K562 (cell line): ENCODE results near the gene B3GNT9. TPM values are rescaled to one million over a fixed set of nuclear protein-coding genes. Genes with fewer than 3 reads are reported as not detected.

Experiments used
- ATF7 ChIP-seq: fragments of 450-650 bp; IDR thresholded peaks from 2 replicates; pipeline ENCODE4 v1.7.1; 2014; ENCODE audit warnings: mild to moderate bottlenecking, moderate library complexity
- BCOR ChIP-seq: fragments of 450-650 bp; IDR thresholded peaks from 2 replicates; pipeline ENCODE4 v1.6.1; 2016
- FOXP4 ChIP-seq: sonication (generic); formaldehyde crosslinking; IDR thresholded peaks from 2 replicates; pipeline ENCODE4 v1.8.0; 2022; ENCODE audit warnings: mild to moderate bottlenecking, missing genetic modification reagents, borderline replicate concordance
- HMGXB4 ChIP-seq: sonication (generic); formaldehyde crosslinking; IDR thresholded peaks from 2 replicates; pipeline ENCODE4 v1.8.1; 2023; ENCODE audit warnings: mild to moderate bottlenecking, missing genetic modification reagents
- HNRNPUL1 ChIP-seq: fragments of 200-400 bp; formaldehyde crosslinking; IDR thresholded peaks from 2 replicates; pipeline ENCODE4 v1.6.1; 2017; ENCODE audit warnings: low read length
- ID3 ChIP-seq, 2 experiments: fragments of 250-450 bp in 1 of 2; fragments of 450-650 bp in 1 of 2; sonication (Bioruptor Pico) in 1 of 2; IDR thresholded peaks; 2 replicates each; pipeline versions ENCODE4 v1.6.1 to v1.8.0; 2016 to 2021; ENCODE audit warnings: mild to moderate bottlenecking in 2 of 2, moderate library complexity in 2 of 2, missing compliant biosample characterization in 1 of 2, missing genetic modification characterization in 1 of 2
- NCOA6 ChIP-seq: fragments of 450-650 bp; IDR thresholded peaks from 2 replicates; pipeline ENCODE4 v1.6.1; 2017; ENCODE audit warnings: mild to moderate bottlenecking
- PHB2 ChIP-seq: fragments of 450-650 bp; IDR thresholded peaks from 2 replicates; pipeline ENCODE4 v1.6.1; 2017; ENCODE audit warnings: low read depth
- SIN3A ChIP-seq, 2 experiments: fragments of 150-350 bp in 1 of 2; IDR thresholded peaks; 2 replicates each; pipeline ENCODE4 v1.6.1; 2011 to 2016; ENCODE audit warnings: borderline replicate concordance in 2 of 2, low read depth in 2 of 2, low read length in 2 of 2, mild to moderate bottlenecking in 2 of 2, moderate library complexity in 2 of 2; ENCODE audit not compliant: control insufficient read depth in 1 of 2
- STAT5A ChIP-seq: IDR thresholded peaks from 2 replicates; pipeline ENCODE4 v1.6.1; 2012; ENCODE audit warnings: low read length, inconsistent platforms, borderline replicate concordance
- ZFX ChIP-seq: sonication (generic); formaldehyde crosslinking; IDR thresholded peaks from 2 replicates; pipeline ENCODE4 v1.8.0; 2022; ENCODE audit warnings: mild to moderate bottlenecking, missing genetic modification reagents, moderate library complexity
- ZNF431 ChIP-seq: sonication (generic); formaldehyde crosslinking; IDR thresholded peaks from 2 replicates; pipeline ENCODE4 v1.8.0; 2022; ENCODE audit warnings: mild to moderate bottlenecking, missing genetic modification reagents
- ZNF707 ChIP-seq: fragments of 250-450 bp; sonication (Bioruptor Pico); conservative IDR thresholded peaks from 2 replicates; pipeline ENCODE4 v1.8.0; 2022; ENCODE audit warnings: inconsistent platforms, mild to moderate bottlenecking, moderate library complexity
- polyA plus RNA-seq, 8 experiments: library from polyadenylated mRNA; depleted of rRNA in 4 of 8; stranded (reverse) in 5 of 8; unstranded in 3 of 8; fragments of >200 nt; fragmentation: Nextera tagmentation in 2 of 8; fragmentation: Illumina TruSeq in 1 of 8; extraction: Ambion mirVana in 2 of 8; extraction: Trizol in 1 of 8; gene quantifications; 2 replicates each; pipeline versions ENCODE4 v1.2.1 to v1.2.3, GENCODE V29; 2011 to 2014; ENCODE audit warnings: inconsistent platforms in 1 of 8, missing spikeins in 1 of 8
- total RNA-seq, 7 experiments: library from RNA; depleted of rRNA in 6 of 7; stranded (reverse); fragments of >200 nt in 6 of 7; fragmentation: Illumina TruSeq in 2 of 7; extraction: Trizol in 2 of 7; gene quantifications; 2 replicates each; pipeline versions ENCODE4 v1.2.1 to v1.2.3, GENCODE V29; 2011 to 2021; ENCODE audit warnings: low replicate concordance in 1 of 7
- TF ChIP-seq, protein P1 (sequence below): IDR thresholded peaks from 3 replicates; pipeline ENCODE4 v1.6.1; 2011; ENCODE audit warnings: borderline replicate concordance, mild to moderate bottlenecking, moderate library complexity; ENCODE audit not compliant: insufficient read length; ENCODE audit errors: extremely low read depth
- TF ChIP-seq, protein P2 (sequence below): fragments of 450-650 bp; formaldehyde crosslinking; IDR thresholded peaks from 2 replicates; pipeline ENCODE4 v1.4.0; 2020; ENCODE audit warnings: mild to moderate bottlenecking, moderate library complexity

The B3GNT9 gene
- total and polyA plus RNA-seq, 9 of the 15 experiments (the other 6 are each of a cell fraction or from before 2014, with no cell fraction given): 0.01 to 1.8 (median 1.1) TPM; not detected in 1

DNA sequence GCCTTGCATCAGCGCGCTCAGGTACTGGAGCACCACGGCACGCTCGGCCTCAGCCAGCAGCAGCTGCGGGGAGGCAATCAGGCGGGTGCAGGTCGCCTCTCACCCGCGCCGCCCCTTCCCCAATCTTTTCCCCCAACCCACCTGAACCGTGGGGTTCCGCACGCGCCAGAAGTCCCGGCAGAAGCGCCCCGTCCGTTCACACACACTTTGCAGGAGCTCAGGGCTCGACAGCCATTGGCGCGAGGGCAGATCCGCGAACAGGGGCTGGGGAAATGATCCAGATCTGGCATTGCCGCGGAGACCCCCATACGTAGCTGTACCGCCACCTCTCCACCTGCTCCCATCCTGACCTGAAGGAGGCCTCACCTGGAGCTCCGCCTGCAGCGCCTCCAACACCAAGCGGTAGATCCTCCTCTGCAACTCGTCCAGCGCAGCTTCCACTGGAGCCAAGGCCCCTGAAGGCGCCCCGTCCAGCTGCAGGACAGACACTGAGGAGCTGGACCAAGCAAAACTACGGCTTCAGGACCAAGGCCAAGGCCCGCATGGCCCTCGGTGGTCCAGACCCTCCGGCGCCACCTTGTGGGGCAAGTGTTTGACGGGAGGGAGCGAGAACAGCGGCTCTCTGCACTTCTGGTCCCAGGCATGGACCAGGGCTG is 34.3 kb upstream of the B3GNT9 start (continued):
- TF ChIP-seq, protein P1, sequence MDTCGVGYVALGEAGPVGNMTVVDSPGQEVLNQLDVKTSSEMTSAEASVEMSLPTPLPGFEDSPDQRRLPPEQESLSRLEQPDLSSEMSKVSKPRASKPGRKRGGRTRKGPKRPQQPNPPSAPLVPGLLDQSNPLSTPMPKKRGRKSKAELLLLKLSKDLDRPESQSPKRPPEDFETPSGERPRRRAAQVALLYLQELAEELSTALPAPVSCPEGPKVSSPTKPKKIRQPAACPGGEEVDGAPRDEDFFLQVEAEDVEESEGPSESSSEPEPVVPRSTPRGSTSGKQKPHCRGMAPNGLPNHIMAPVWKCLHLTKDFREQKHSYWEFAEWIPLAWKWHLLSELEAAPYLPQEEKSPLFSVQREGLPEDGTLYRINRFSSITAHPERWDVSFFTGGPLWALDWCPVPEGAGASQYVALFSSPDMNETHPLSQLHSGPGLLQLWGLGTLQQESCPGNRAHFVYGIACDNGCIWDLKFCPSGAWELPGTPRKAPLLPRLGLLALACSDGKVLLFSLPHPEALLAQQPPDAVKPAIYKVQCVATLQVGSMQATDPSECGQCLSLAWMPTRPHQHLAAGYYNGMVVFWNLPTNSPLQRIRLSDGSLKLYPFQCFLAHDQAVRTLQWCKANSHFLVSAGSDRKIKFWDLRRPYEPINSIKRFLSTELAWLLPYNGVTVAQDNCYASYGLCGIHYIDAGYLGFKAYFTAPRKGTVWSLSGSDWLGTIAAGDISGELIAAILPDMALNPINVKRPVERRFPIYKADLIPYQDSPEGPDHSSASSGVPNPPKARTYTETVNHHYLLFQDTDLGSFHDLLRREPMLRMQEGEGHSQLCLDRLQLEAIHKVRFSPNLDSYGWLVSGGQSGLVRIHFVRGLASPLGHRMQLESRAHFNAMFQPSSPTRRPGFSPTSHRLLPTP: no peak
- TF ChIP-seq HNRNPUL1 (no peak), ZFX (CRISPR knock-in tag) (0 out of 2 replicates have a peak, but pooled peaks have one; percentile 27), STAT5A (no peak), BCOR (peak; percentile 21; the same call in 1 of the 2 replicates), SIN3A (IDR thresholded peaks at IDR 0.05; ENCODE audit: borderline replicate concordance in 2 of 2, control insufficient read depth in 1 of 2, low read depth in 2 of 2, low read length in 2 of 2) (peak; percentile 92 to 99), HMGXB4 (peak; percentile 96; the same call in 1 of the 2 replicates), NCOA6 (peak; percentile 74), ZNF707 (CRISPR knock-in tag) (no peak), FOXP4 (CRISPR knock-in tag) (peak; percentile 71; the same call in 1 of the 2 replicates), PHB2 (no peak), ZNF431 (CRISPR knock-in tag) (peak; percentile 71; the same call in 1 of the 2 replicates), ATF7 (peak; percentile 40; the same call in 1 of the 2 replicates), ID3 (CRISPR knock-in tag; IDR thresholded peaks at IDR 0.05) (no peak), ID3 (tag; IDR thresholded peaks at IDR 0.05) (0 out of 2 replicates have a peak, but pooled peaks have one; percentile 60)
- TF ChIP-seq, protein P2, sequence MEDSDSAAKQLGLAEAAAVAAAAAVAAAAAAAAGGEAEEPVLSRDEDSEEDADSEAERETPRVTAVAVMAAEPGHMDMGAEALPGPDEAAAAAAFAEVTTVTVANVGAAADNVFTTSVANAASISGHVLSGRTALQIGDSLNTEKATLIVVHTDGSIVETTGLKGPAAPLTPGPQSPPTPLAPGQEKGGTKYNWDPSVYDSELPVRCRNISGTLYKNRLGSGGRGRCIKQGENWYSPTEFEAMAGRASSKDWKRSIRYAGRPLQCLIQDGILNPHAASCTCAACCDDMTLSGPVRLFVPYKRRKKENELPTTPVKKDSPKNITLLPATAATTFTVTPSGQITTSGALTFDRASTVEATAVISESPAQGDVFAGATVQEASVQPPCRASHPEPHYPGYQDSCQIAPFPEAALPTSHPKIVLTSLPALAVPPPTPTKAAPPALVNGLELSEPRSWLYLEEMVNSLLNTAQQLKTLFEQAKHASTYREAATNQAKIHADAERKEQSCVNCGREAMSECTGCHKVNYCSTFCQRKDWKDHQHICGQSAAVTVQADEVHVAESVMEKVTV (CRISPR knock-in tag): peak; percentile 70
